Thyroid gland (tissue), 4 donors: ENCODE results near the gene SLC2A13.

Experiments
- POLR2A ChIP-seq, 2 donors: fragments of 450-650 bp; IDR thresholded peaks; one replicate each; pipeline ENCODE4 v1.6.1; 2017; ENCODE audit warnings: antibody characterized with exemption in 2 of 2, mild to moderate bottlenecking in 2 of 2, moderate library complexity in 1 of 2
- TF ChIP-seq, protein P1 (sequence below), 6 experiments: fragments of 200-600 bp in 3 of 6; fragments of 450-650 bp in 3 of 6; sonication (generic) in 3 of 6; IDR thresholded peaks; one replicate each; pipeline ENCODE4 v1.5.1; 2016 to 2019; ENCODE audit warnings: antibody characterized with exemption in 6 of 6, mild to moderate bottlenecking in 2 of 6, inconsistent platforms in 1 of 6, moderate library complexity in 1 of 6

DNA sequence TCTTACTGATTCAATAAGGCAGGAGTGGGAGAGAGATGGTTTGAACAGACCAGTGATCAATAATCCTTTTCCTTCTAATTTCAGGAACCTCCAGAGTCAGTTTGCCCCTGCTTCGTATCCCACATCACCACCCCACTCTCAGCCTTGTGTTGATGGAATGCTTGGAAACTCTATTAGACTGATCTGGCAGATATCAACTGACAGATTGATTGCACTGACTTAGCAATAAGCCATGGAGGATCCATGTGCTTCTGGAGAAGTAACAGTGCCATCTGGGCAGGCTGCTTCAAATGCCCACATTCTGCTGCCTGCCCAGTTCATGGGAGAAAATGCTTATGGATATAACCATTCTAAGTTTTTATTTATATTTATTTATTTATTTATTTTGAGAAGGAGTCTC is 218.0 kb downstream of the SLC2A13 start:
- TF ChIP-seq, protein P1, sequence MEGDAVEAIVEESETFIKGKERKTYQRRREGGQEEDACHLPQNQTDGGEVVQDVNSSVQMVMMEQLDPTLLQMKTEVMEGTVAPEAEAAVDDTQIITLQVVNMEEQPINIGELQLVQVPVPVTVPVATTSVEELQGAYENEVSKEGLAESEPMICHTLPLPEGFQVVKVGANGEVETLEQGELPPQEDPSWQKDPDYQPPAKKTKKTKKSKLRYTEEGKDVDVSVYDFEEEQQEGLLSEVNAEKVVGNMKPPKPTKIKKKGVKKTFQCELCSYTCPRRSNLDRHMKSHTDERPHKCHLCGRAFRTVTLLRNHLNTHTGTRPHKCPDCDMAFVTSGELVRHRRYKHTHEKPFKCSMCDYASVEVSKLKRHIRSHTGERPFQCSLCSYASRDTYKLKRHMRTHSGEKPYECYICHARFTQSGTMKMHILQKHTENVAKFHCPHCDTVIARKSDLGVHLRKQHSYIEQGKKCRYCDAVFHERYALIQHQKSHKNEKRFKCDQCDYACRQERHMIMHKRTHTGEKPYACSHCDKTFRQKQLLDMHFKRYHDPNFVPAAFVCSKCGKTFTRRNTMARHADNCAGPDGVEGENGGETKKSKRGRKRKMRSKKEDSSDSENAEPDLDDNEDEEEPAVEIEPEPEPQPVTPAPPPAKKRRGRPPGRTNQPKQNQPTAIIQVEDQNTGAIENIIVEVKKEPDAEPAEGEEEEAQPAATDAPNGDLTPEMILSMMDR (IDR thresholded peaks at IDR 0.05): no peak
- TF ChIP-seq POLR2A (IDR thresholded peaks at IDR 0.05): no peak
